ENCODE results near the gene ITGAX.
"Not testable (repeated sequence)": the region's sequence is repeated elsewhere in the genome, so short reads cannot be mapped to it uniquely, and the experiment has no call there.

ITGAX gene

DNA sequence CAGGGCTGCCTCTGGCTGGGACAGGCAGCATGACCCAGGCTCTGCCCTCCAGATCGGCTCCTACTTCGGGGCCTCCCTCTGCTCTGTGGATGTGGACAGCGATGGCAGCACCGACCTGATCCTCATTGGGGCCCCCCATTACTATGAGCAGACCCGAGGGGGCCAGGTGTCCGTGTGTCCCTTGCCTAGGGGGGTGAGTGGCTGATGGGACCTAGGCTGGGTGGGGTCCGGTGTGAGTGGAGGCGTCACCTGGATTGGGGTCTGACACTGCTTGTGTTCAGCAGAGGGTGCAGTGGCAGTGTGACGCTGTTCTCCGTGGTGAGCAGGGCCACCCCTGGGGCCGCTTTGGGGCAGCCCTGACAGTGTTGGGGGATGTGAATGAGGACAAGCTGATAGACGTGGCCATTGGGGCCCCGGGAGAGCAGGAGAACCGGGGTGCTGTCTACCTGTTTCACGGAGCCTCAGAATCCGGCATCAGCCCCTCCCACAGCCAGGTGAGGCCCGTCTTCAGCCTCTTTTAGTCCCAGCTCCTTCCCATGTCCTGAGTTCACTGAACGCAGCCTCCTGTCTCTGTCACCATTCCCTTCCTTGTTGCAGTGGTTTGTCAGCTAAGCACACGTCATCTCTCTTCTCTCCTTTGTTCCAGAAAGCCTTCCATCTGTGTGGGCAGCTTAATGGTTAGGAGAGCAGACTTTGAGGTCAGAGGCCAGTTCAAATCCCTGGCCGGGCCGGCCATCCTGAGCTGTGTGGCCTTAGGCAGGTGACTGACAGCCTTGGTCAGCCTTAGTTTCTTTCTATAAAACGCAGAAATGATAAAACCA, 56.3 kb downstream of the ITGAX start:
- no peak for DNase-seq (ENCODE audit: low spot score)

DNA sequence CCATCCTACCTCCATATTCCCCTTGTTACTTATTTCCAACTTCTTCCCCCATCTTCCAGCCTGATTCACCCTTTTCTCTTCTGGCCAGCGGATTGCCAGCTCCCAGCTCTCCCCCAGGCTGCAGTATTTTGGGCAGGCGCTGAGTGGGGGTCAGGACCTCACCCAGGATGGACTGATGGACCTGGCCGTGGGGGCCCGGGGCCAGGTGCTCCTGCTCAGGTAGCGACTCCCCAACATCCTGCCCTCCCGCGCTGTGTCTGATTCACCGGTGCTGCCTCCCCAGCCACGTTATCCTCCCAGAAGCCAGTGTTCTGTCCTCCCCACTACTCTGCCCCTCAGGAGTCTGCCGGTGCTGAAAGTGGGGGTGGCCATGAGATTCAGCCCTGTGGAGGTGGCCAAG, 57.8 kb downstream of the ITGAX start:
- no peak for DNase-seq (ENCODE audit: low spot score)

DNA sequence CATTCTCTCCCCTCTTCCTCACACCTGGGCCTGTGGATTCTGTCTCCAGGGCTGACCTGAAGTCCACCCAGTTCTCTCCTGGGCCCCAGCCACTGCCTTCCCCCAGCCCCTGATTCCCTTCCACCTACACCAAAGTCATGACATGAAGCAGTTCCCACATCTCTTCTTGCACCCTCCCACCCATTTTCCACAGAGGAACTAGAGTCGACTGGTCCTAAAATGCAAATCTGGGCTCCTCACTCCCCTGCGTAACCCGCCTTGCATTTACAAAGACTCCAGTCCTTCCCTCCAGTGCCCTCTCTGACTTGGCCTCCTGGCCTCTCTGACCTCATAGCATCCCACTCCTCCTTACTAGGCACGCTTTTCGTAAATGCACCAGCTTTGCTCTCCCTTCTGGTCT, 58.4 kb downstream of the ITGAX start:
- DNase-seq (ENCODE audit: low spot score), result no peak

DNA sequence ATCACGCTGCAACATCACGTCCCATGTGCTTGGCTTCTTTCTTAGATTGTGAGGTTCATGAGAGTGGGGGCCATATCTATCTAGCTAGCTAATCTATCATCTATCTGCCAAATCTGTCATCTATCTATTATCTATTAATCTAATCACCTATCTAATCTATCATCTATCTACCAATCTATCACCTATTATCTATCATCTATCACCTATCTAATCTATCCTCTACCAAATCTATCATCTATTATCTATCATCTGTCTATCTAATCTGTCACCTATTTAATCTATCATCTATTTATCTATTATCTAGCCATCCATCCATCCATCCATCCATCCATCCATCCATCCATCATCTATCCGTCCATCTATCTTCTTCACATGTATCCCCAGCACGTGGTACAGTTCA, 59.0 kb downstream of the ITGAX start:
- DNase-seq (ENCODE audit: low spot score), result no peak

DNA sequence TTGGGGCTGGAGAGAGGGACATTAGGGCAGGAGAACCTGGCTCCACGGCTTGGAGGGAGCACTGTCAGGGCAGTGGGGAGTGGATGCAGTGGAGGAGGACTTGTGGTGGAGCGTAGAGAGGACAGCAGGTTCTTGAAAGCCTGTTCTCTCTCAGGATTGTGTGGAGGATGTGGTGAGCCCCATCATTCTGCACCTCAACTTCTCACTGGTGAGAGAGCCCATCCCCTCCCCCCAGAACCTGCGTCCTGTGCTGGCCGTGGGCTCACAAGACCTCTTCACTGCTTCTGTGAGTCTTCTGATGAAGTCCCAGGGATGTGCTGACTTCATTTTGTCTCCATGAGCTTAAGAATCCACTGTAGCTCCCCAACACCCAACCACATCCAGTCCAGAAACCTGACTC, 59.7 kb downstream of the ITGAX start:
- no peak for DNase-seq (ENCODE audit: low spot score)

GRCh38 chr16:31416371-31416770, 61.4 kb downstream of the ITGAX start:
- DNase-seq (ENCODE audit: low spot score), result no peak

GRCh38 chr16:31417036-31417435, 62.1 kb downstream of the ITGAX start:
- not testable (repeated sequence) for DNase-seq (ENCODE audit: low spot score)

- DNase-seq (ENCODE audit: low spot score), result no peak
These were observed 62.9 kb downstream of the ITGAX start for GRCh38 chr16:31417916-31418315.

DNA sequence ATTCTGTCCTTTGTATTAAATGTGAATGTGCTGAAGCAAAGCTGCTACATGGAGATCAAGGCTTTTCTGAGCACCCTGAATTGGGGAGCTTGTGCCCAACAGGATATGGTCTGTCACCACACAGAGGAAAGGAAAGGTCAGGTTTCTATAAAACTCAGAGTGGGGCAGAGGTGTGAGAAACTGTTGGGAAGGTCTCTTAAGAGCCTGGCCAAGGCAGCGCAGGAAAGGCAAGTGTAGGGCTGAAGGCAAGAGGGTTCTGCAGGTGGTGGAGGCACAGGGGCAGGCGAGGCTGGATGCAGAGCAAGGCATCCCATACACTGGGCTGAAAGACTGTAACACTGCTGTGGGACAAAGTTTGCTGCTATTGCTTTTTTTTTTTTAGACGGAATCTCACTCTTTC, 65.1 kb downstream of the ITGAX start:
- DNase-seq (ENCODE audit: low spot score), result no peak

GRCh38 chr16:31421587-31421986, 66.6 kb downstream of the ITGAX start:
- DNase-seq (ENCODE audit: low spot score), result no peak

DNA sequence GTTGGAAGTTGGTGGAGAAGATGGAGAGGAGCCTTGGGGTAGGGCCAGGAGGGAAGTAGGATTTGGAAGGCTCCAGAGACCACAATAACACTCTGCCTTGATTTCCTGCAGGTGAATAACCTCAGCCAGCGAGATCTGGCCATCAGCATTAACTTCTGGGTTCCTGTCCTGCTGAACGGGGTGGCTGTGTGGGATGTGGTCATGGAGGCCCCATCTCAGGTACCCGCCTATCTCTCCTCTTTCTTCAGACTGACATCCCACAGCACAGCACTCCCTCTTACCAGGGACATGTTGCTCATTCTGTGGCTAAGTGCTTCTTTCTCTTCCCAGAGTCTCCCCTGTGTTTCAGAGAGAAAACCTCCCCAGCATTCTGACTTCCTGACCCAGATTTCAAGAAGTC, 68.3 kb downstream of the ITGAX start:
- DNase-seq (ENCODE audit: low spot score), result no peak

DNA sequence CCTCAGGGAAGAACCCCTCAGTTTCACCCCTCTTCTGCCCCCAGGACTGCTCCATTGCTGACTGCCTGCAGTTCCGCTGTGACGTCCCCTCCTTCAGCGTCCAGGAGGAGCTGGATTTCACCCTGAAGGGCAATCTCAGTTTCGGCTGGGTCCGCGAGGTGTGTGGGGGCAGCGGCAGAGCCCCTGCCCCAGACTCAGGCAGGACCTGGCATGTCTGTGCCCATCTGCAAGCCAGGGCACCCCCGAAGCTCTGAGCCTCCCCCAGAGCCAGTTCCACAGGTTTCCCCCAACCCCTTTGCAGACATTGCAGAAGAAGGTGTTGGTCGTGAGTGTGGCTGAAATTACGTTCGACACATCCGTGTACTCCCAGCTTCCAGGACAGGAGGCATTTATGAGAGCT, 68.8 kb downstream of the ITGAX start:
- DNase-seq (ENCODE audit: low spot score), result no peak

- no peak for DNase-seq (ENCODE audit: low spot score)
These were observed 72.7 kb downstream of the ITGAX start for GRCh38 chr16:31427441-31428278.

DNA sequence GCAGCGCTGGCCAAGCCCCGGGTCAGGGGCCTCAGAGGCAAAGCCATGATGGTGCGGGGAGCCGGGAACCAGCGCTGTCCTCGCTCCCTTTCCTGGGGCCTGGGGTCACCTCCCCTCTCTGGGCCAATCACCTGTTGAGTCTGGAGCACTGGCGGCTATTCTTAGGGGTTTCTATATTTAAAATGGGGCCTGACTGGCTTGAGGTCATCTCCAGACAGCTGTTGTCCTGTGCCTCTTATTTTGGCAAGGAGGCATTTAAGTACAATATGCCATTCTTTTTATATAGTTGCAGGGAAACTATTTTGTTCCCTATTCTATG, 73.3 kb downstream of the ITGAX start, which contains the start of gene COX6A2:
COX6A2 (minus strand) TSS at position 82 of the 319 bp plus-strand sequence; CDS start at position 47, 35 bp downstream.
- DNase-seq (ENCODE audit: low spot score), result no peak

GRCh38 chr16:31428638-31429247, 73.8 kb downstream of the ITGAX start:
- no peak for DNase-seq (ENCODE audit: low spot score)

- no peak for DNase-seq (ENCODE audit: low spot score)
These were observed 74.3 kb downstream of the ITGAX start for GRCh38 chr16:31429314-31429713.

DNA sequence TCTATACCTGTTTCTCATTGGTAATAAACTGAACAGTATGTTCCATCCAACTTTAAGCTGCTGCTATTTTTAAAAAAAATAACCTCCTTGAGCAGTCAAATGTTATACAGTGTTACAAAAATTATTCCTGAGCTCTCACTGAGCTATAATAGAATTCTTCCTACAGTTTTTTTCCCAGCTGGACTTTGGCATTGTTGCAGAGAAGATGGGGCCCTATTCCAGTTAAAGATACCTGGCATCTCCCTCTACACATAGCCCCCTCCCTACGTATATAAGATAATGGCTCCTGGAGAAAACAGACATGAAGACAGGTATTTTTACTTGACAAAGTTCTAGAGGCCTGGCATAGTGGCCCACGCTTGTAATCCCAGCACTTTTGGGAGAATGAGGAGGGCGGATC, 74.8 kb downstream of the ITGAX start:
- DNase-seq (ENCODE audit: low spot score), result no peak

DNA sequence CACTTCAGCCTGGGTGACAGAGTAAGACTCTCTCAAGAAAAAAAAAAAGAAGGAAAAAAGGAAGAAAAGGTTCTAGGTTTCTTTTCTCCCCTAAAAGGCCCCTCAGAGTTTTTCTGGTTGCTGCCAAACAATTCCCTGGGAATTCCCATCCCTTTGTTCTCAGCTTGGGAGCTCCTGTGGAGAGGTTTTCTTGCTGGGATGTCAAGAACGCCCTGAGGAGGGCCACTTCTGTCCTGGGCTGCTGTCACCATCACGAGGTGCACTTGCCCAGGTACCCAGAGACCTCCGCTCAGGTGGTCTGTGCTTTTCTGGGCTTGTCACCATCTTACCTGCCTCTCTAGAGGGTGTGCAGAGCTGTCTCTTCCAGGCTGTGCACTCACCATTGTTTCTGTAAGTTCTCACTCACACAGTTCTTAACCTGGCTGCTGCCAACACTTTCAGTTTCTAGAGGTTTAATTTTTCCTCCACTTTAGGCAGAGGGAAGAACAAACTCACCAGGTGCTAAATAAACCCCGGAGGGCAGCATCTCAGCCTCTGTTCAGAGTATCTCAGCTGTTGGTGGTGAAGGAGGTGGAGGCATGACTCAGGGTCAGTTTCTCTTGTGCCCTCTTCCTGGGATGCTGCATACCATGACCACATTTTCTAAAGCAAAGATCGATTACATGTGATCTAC, 75.5 kb downstream of the ITGAX start:
- no peak for DNase-seq (ENCODE audit: low spot score)

All from ecto neural progenitor cell (in vitro differentiated cells).